Measurements from ENCODE around the gene NCOR2. TPM values are rescaled to one million over a fixed set of nuclear protein-coding genes. Genes with fewer than 3 reads are reported as not detected.

NCOR2 gene
- total RNA-seq, 1 donor from 2014 or later = 132 TPM

GRCh38 chr12:124544311-124544970 is 23.0 kb downstream of the NCOR2 start:
- no peak for TF ChIP-seq CTCF (IDR thresholded peaks at IDR 0.05; ENCODE audit: unreplicated experiment)
- H3K9me3 Mint-ChIP-seq (ENCODE audit: unreplicated experiment) = no peaks in the 10 kb centered on the region
- no peak for DNase-seq (ENCODE audit: low spot score)
- H3K27me3 Mint-ChIP-seq (ENCODE audit: unreplicated experiment) = peaks cover 9% of the 10 kb centered on the region
- no peaks in the 10 kb centered on the region for H3K36me3 Mint-ChIP-seq (ENCODE audit: low read depth, unreplicated experiment)
- H3K4me1 Mint-ChIP-seq (ENCODE audit: unreplicated experiment) = peaks cover 6% of the 10 kb centered on the region
- no peak overlapping the region for H3K4me3 Mint-ChIP-seq (ENCODE audit: unreplicated experiment)
- no peak overlapping the region for H3K27ac Mint-ChIP-seq (ENCODE audit: unreplicated experiment)

- peaks cover 9% of the 10 kb centered on the region for H3K4me1 Mint-ChIP-seq (ENCODE audit: unreplicated experiment)
- H3K36me3 Mint-ChIP-seq (ENCODE audit: low read depth, unreplicated experiment) = no peaks in the 10 kb centered on the region
- peaks cover 9% of the 10 kb centered on the region for H3K27me3 Mint-ChIP-seq (ENCODE audit: unreplicated experiment)
- no peaks in the 10 kb centered on the region for H3K9me3 Mint-ChIP-seq (ENCODE audit: unreplicated experiment)
- DNase-seq (ENCODE audit: low spot score) = no peak
- no peak for TF ChIP-seq CTCF (IDR thresholded peaks at IDR 0.05; ENCODE audit: unreplicated experiment)
- no peak overlapping the region for H3K4me3 Mint-ChIP-seq (ENCODE audit: unreplicated experiment)
- peak overlapping the region; percentile 48 for H3K27ac Mint-ChIP-seq (ENCODE audit: unreplicated experiment)
These were observed 23.7 kb downstream of the NCOR2 start for GRCh38 chr12:124543590-124544310.

- no peaks in the 10 kb centered on the region for H3K36me3 Mint-ChIP-seq (ENCODE audit: low read depth, unreplicated experiment)
- H3K4me3 Mint-ChIP-seq (ENCODE audit: unreplicated experiment) = no peak overlapping the region
- peaks cover 11% of the 10 kb centered on the region for H3K27me3 Mint-ChIP-seq (ENCODE audit: unreplicated experiment)
- no peak for TF ChIP-seq CTCF (IDR thresholded peaks at IDR 0.05; ENCODE audit: unreplicated experiment)
- no peaks in the 10 kb centered on the region for H3K9me3 Mint-ChIP-seq (ENCODE audit: unreplicated experiment)
- peak; percentile 39 for DNase-seq (ENCODE audit: low spot score)
- H3K27ac Mint-ChIP-seq (ENCODE audit: unreplicated experiment) = peak overlapping the region; percentile 48
- peaks cover 15% of the 10 kb centered on the region for H3K4me1 Mint-ChIP-seq (ENCODE audit: unreplicated experiment)
These were observed 24.3 kb downstream of the NCOR2 start for GRCh38 chr12:124543052-124543589.

GRCh38 chr12:124542021-124542949 is 25.1 kb downstream of the NCOR2 start:
- no peak overlapping the region for H3K27ac Mint-ChIP-seq (ENCODE audit: unreplicated experiment)

More at GRCh38 chr12:124542021-124542949, 25.1 kb downstream of the NCOR2 start:
- Mint-ChIP-seq H3K27me3 (ENCODE audit: unreplicated experiment) (peaks cover 9% of the 10 kb centered on the region), H3K36me3 (ENCODE audit: low read depth, unreplicated experiment) (no peaks in the 10 kb centered on the region), H3K9me3 (ENCODE audit: unreplicated experiment) (no peaks in the 10 kb centered on the region), H3K4me3 (ENCODE audit: unreplicated experiment) (no peak overlapping the region), H3K4me1 (ENCODE audit: unreplicated experiment) (peaks cover 15% of the 10 kb centered on the region)
- no peak for TF ChIP-seq CTCF (IDR thresholded peaks at IDR 0.05; ENCODE audit: unreplicated experiment)
- no peak for DNase-seq (ENCODE audit: low spot score)

Data from endothelial cell (in vitro differentiated cells).